Hematopoietic multipotent progenitor cell treated with erythropoietin and hydrocortisone succinate and interleukin-3 and kit ligand, for 4 days (in vitro differentiated cells): ENCODE results near the gene RGS8.

Experiments used
- DNase-seq: peaks from one replicate; pipeline ENCODE4 v3.0.0-alpha.2; 2015

RGS8 gene

GRCh38 chr1:182670032-182670749, 14.2 kb downstream of the RGS8 start:
- no peak for DNase-seq

- no peak for DNase-seq
These were observed 15.1 kb downstream of the RGS8 start for GRCh38 chr1:182669266-182669665.

- DNase-seq, result no peak
These were observed 15.8 kb downstream of the RGS8 start for GRCh38 chr1:182668521-182669054.

- DNase-seq, result no peak
These were observed 16.4 kb downstream of the RGS8 start for GRCh38 chr1:182667848-182668505.

DNA sequence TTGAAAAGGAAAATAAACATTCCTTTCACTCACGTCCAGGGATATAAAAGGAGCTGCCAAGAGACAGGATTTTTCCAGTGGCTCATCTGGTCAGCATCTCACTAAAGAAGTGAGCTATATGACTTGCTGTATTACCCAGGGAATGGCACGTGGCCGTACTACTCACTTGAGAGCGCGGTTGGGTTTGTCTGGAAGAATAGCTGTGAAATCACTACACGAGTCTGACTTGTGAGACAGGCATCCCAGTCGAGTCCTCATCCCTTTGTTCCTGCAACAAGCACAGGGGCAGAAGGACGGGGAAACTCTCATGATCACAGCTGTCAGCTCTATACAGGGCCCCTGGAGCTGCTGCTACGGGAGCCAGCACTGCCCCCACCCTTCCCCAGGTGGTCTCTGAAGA, 17.7 kb downstream of the RGS8 start:
- DNase-seq, result no peak

GRCh38 chr1:182664296-182664695, 20.1 kb downstream of the RGS8 start:
- no peak for DNase-seq

DNA sequence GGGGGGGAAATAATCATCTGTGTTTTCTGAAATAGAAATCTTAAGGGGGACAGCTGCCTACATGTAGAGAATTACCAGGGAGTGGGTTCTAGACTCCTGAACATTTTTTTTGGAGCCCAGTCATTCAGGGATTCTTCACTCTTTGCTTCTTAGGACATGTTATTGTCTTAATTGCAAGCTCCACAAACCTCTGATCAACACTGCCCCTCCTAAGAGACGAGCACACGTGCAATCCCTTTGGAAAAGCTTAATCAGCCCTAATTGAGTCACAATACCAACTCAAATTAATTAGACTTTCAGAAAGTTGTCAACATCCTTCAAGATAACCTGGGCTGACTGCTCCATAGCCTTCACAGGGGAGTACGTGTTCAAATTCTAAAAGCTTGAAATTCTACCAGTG, 21.4 kb downstream of the RGS8 start:
- no peak for DNase-seq

GRCh38 chr1:182662121-182662890, 22.1 kb downstream of the RGS8 start:
- no peak for DNase-seq

GRCh38 chr1:182658055-182658454, 26.3 kb downstream of the RGS8 start:
- DNase-seq, result no peak

GRCh38 chr1:182656842-182657397, 27.5 kb downstream of the RGS8 start:
- DNase-seq, result no peak

- no peak for DNase-seq
These were observed 30.4 kb downstream of the RGS8 start for GRCh38 chr1:182653986-182654385.

- DNase-seq, result no peak
These were observed 31.5 kb downstream of the RGS8 start for GRCh38 chr1:182652933-182653332.

DNA sequence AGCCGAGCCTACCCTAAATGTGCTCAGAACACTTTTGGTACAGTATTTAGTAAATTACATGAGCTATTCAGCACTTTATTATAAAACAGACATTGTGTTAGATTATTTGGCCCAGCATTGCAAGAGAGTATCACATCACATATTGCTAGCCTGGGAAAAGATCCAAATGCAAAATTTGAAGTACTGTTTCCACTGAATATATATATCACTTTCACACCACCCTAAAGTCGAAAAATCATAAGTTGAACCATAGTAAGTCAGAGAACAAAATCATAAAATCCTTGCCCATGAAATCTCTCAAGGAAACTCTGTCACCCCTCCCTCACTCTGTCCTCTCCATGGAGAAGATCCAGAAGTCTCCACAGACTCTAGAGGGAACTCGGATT, 33.1 kb downstream of the RGS8 start:
- no peak for DNase-seq

DNA sequence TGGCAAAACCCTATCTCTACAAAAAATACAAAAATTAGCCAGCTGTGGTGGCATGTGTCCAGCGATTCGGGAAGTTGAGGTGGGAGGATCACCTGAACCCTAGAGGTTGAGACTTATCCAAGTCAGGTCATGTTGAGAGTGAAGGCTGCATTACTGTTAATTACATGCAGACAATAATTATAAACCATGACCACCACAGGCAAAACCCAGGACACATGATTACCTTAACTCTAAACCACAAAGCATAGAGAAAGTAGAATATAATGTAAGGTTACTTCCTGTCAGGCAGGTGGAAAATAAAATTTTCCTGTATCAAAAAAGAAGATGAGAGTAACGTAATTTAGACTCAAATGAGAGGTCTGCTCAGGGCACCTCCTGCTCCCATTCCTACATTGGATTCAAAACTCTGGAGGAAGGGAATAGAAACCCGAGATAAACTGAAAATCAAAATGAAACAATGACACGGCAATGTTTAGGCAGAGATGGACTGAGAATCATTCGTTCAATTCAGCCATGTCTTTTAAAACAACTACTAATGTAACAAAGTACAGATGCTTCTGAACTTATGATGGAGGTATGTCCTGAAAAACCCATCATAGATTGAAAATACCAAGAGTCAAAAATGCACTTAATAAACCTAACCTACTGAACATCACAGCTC, 33.6 kb downstream of the RGS8 start:
- no peak for DNase-seq

GRCh38 chr1:182649041-182649440, 35.3 kb downstream of the RGS8 start:
- DNase-seq, result no peak

DNA sequence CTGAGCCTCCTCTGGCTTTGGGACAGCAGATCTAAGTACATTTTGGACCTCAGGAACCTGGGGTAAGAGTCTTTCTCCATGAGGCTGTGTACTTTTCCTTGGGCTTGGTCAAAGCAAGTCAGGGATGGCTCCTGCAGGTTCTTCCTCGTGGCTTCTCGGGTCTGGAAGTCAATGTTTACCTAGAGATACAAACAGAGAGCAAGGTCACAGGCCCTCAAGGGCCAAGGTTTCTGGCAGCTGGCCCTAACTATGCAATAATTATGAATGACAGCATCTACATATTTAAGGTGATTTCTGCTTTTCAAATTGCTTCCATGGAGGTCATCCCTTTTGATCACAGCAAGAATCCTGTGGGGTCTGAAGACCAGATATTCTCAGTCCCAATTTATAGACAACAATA, 37.6 kb downstream of the RGS8 start:
- DNase-seq, result no peak

DNA sequence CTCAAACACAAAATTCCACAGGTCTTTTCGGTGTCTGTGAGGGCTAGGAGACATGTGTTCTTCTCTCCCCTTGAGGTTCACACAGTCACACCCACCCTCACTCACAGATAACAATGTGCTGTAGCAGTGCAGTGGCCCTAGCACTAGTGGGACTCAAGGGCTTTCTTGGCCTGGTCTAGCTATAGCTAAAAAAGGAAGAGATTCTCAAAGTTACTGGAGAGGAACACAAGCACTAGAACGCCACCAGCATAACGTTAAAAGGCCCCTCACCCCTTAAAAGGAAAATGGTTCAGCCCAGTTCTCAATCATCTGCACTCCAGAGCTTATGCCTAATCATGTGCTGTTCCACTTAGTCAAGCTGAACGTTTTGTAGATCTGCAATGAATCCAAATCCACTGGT, 39.5 kb downstream of the RGS8 start:
- DNase-seq, result peak; percentile 49

GRCh38 chr1:182643699-182644098, 40.7 kb downstream of the RGS8 start:
- no peak for DNase-seq

DNA sequence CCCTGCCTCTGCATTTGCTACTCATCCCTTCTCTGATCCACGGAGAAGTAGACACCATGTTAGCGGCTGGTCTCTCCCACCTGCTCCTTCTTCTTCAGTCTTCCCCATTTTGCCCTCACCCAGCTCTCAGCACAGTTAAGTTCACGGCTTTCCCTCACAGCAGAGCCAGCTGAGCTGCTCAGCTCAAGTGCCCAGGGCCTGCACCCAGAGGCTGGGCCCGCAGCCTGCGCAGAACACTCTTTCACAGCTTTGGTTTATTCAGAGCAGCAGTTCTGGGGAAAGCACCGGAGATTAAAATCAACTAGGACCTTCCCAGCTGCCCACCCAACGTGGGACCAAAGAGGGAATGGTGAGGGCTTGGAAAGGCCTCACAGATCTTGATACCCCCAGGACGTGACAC, 41.9 kb downstream of the RGS8 start:
- no peak for DNase-seq

- DNase-seq, result no peak
These were observed 42.8 kb downstream of the RGS8 start for GRCh38 chr1:182641561-182641960.

DNA sequence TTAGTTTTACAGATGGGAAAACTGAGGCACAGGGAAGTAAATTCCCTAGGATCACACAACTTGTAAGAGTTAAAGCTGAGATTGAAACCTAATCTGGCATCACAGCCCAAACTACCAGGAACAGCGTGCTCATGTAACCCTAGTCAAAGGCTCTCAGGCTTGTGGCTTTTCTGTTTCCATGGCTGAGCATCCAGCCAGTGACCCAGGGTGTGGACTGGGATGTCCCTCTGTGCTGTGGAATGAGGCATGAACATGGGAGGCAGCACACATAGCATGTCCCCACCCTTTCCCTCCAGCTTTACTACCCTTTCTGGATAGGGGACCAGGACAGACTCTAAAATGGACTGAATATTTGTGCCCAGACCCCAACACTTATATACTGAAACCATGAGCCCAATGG, 45.1 kb downstream of the RGS8 start:
- no peak for DNase-seq

DNA sequence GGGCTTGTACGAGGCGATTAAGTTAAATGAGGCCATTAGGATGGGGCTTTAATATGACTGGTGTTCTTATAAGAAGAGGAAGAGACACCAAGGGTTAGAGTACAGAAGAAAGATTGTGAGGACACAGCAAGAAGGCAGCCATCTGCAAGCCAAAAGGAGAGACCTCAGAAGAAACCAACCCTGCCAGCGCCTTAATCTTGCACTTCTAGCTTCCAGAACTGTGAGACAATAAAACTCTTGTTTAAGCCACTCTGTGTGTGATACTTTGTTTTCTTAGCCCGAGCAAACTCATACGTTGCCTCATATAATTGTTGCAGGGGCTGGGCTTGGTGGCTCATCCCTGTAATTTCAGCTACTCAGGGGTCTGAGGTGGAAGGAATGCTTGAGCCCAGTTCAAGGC, 46.6 kb downstream of the RGS8 start:
- no peak for DNase-seq

DNA sequence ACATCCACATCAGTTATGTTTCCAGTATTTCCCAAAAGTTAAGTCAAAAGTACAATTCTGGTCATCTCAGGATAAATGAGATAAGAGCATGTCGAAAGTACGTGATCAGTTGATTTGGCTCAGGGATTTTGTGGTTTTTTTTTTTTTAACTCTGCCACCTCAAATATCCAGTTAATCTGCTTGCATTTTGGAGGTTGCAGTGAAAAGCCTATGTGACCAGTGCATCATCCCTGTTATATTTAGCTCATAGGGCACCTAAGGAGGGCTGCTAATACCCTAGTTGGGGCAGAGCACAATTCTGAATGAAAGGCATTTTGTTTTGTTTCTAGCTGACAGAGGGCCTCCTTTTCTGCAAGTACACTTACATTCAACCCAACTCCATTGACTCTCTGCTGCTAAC, 48.5 kb downstream of the RGS8 start:
- DNase-seq, result no peak
